GM12891 (cell line): ENCODE data around the gene FUS.

Source experiments
- PAX5 ChIP-seq: IDR thresholded peaks from 2 replicates; pipeline ENCODE4 v1.6.1; 2011; ENCODE audit warnings: low read length, moderate library complexity, mild to moderate bottlenecking; ENCODE audit not compliant: insufficient read depth, severe bottlenecking
- POLR2A ChIP-seq: IDR thresholded peaks from 2 replicates; pipeline ENCODE4 v1.6.1; 2011; ENCODE audit warnings: low read depth, low read length, control low read depth
- POLR2AphosphoS5 ChIP-seq: IDR thresholded peaks from 2 replicates; pipeline ENCODE4 v1.6.1; 2011; ENCODE audit warnings: low read depth, low read length, control low read depth
- POU2F2 ChIP-seq: IDR thresholded peaks from 2 replicates; pipeline ENCODE4 v1.6.1; 2011; ENCODE audit warnings: low read depth, mild to moderate bottlenecking, control low read depth, low read length, moderate library complexity
- SPI1 ChIP-seq: IDR thresholded peaks from 2 replicates; pipeline ENCODE4 v1.6.1; 2011; ENCODE audit warnings: low read depth, low read length, control low read depth
- TAF1 ChIP-seq: IDR thresholded peaks from 2 replicates; pipeline ENCODE4 v1.6.1; 2011; ENCODE audit warnings: low read depth, low read length, control low read depth

- TF ChIP-seq POLR2A (no peak), POLR2AphosphoS5 (no peak), POU2F2 (no peak), SPI1 (no peak), TAF1 (no peak), PAX5 (no peak)
These were observed 34.9 kb downstream of the FUS start for GRCh38 chr16:31214708-31215286.
